HFFc6 (cell line): Measurements from ENCODE around the gene PNKD. TPM values are rescaled to one million over a fixed set of nuclear protein-coding genes. Genes with fewer than 3 reads are reported as not detected.

Experiments used
- DNase-seq: peaks from one replicate; pipeline ENCODE4 v3.0.0-alpha.2; 2018
- H3K27ac Mint-ChIP-seq: 2 replicates; pipeline ENCODE4 v1.8.0; 2020; ENCODE audit warnings: mild to moderate bottlenecking, mixed read lengths
- H3K27me3 Mint-ChIP-seq: 2 replicates; pipeline ENCODE4 v1.8.0; 2021; ENCODE audit warnings: mild to moderate bottlenecking, moderate library complexity, mixed read lengths; ENCODE audit not compliant: insufficient read depth
- H3K36me3 Mint-ChIP-seq: 2 replicates; pipeline ENCODE4 v1.8.0; 2021; ENCODE audit warnings: low read depth, mixed read lengths
- H3K4me1 Mint-ChIP-seq: 2 replicates; pipeline ENCODE4 v1.8.0; 2020; ENCODE audit warnings: low read depth, mixed read lengths
- H3K4me3 Mint-ChIP-seq: 2 replicates; pipeline ENCODE4 v1.8.0; 2020; ENCODE audit warnings: mild to moderate bottlenecking, moderate library complexity, mixed read lengths
- H3K9me3 Mint-ChIP-seq: 2 replicates; pipeline ENCODE4 v1.8.0; 2020; ENCODE audit warnings: mild to moderate bottlenecking, mixed read lengths
- CTCF ChIP-seq: fragments of 200-600 bp; sonication (generic); IDR thresholded peaks from 2 replicates; pipeline ENCODE4 v1.5.0; 2021; ENCODE audit warnings: antibody characterized with exemption, mild to moderate bottlenecking
- long read RNA-seq: library from polyadenylated mRNA; unstranded; transcript quantifications from one replicate; pipeline ENCODE4 v2.0.0, GENCODE V29; 2019
- total RNA-seq, 6 experiments: library from RNA; stranded (reverse); fragmentation: NEBNext Ultra II Directional; extraction: Animal tissue kit (Norgen Biotek cat#: 25700); gene quantifications; 2 replicates in 1 of 6; 3 replicates in 5 of 6; pipeline ENCODE4 v1.2.3, GENCODE V29; 2021

PNKD gene
- total RNA-seq = 10 to 100 TPM; 50.8 to 62.8 (median 57.7) TPM
- long read RNA-seq, transcript PNKD-201 (3 exons, 758 nt) = major isoform, 70 of 78 reads
- long read RNA-seq, partial matches to known transcripts = 2 of 78 reads
- long read RNA-seq, other reads (novel, unspliced or antisense) = 5 of 78 reads

- Mint-ChIP-seq H3K27me3 (peaks cover 5% of the 10 kb centered on the region; the same call in 1 of the 2 replicates), H3K9me3 (no peaks in the 10 kb centered on the region), H3K27ac (peak within 1 kb of the TSS; percentile 92), H3K4me1 (peaks cover 35% of the 10 kb centered on the region), H3K36me3 (peaks cover 13% of the 10 kb centered on the region; the same call in 1 of the 2 replicates), H3K4me3 (peak within 1 kb of the TSS; percentile 90)
- TF ChIP-seq CTCF = peak; percentile 53
- DNase-seq = peak; percentile 100
Observed at GRCh38 chr2:218269900-218270720, at the start of gene PNKD, which contains the start of gene AAMP. PNKD (plus strand) TSS chr2:218270519; CDS start chr2:218270536, 17 bp downstream. AAMP (minus strand) TSS chr2:218270137; CDS start chr2:218270086, 51 bp downstream.

GRCh38 chr2:218221000-218221399 lies 49.3 kb upstream of the PNKD start:
- Mint-ChIP-seq H3K4me3 (peak overlapping the region; percentile 93), H3K27ac (peak overlapping the region; percentile 55; the same call in 1 of the 2 replicates), H3K4me1 (peaks cover 83% of the 10 kb centered on the region), H3K36me3 (peaks cover 64% of the 10 kb centered on the region), H3K27me3 (peaks cover 3% of the 10 kb centered on the region; the same call in 1 of the 2 replicates), H3K9me3 (no peaks in the 10 kb centered on the region)
- no peak for TF ChIP-seq CTCF
- no peak for DNase-seq

GRCh38 chr2:218223046-218223445 lies 47.3 kb upstream of the PNKD start:
- H3K36me3 Mint-ChIP-seq = peaks cover 76% of the 10 kb centered on the region
- H3K27me3 Mint-ChIP-seq = peaks cover 2% of the 10 kb centered on the region
- 0 out of 2 replicates have a peak overlapping the region, but pooled peaks have one; percentile 3 for H3K27ac Mint-ChIP-seq
- peak overlapping the region; percentile 1; the same call in 1 of the 2 replicates for H3K4me3 Mint-ChIP-seq
- no peak for DNase-seq
- TF ChIP-seq CTCF = no peak
- H3K4me1 Mint-ChIP-seq = peaks cover 89% of the 10 kb centered on the region
- no peaks in the 10 kb centered on the region for H3K9me3 Mint-ChIP-seq

- peaks cover 80% of the 10 kb centered on the region for H3K36me3 Mint-ChIP-seq
- peaks cover 92% of the 10 kb centered on the region for H3K4me1 Mint-ChIP-seq
- no peak for DNase-seq
- peaks cover 2% of the 10 kb centered on the region for H3K27me3 Mint-ChIP-seq
- peak overlapping the region; percentile 16 for H3K27ac Mint-ChIP-seq
- TF ChIP-seq CTCF = no peak
- no peaks in the 10 kb centered on the region for H3K9me3 Mint-ChIP-seq
- no peak overlapping the region for H3K4me3 Mint-ChIP-seq
Observed at GRCh38 chr2:218224186-218224585, 46.1 kb upstream of the PNKD start.

- peaks cover 70% of the 10 kb centered on the region for H3K36me3 Mint-ChIP-seq
- H3K27me3 Mint-ChIP-seq = peaks cover 2% of the 10 kb centered on the region
- H3K4me3 Mint-ChIP-seq = no peak overlapping the region
- H3K4me1 Mint-ChIP-seq = peaks cover 86% of the 10 kb centered on the region
- H3K9me3 Mint-ChIP-seq = no peaks in the 10 kb centered on the region
- DNase-seq = no peak
- TF ChIP-seq CTCF = no peak
- H3K27ac Mint-ChIP-seq = peak overlapping the region; percentile 66
Observed at GRCh38 chr2:218226903-218227302, 43.4 kb upstream of the PNKD start.
